HepG2 (cell line): ENCODE measurements around the gene NYNRIN. TPM values are rescaled to one million over a fixed set of nuclear protein-coding genes. Genes with fewer than 3 reads are reported as not detected.
A peak's percentile ranks its signal among the peaks of the same experiment; 100 is the strongest.

Experiments
- ATAC-seq: fragments of 200-7000 bp; cut with Tn5 transposase; 3 replicates; pipeline ENCODE4 v1.9.1; 2020; ENCODE audit warnings: mild to moderate bottlenecking, moderate library complexity
- BruUV-seq: library from RNA; stranded (reverse); fragments of 400-500 nt; replicated peaks from 2 replicates; lab custom pipeline; 2021; lab: Mats Ljungman, UMichigan
- CTCF ChIA-PET: fragments of 300-600 bp; formaldehyde crosslinking; extraction: SDS; loops from one replicate; lab custom pipeline; 2021; ENCODE audit warnings: low total read pairs, inconsistent platforms, low intra/inter-chr PET ratio; lab: Yijun Ruan, JAX
- POLR2A ChIA-PET: fragments of 350-600 bp; sonication (Branson Sonifier 250); formaldehyde crosslinking; loops from one replicate; lab custom pipeline; 2020; ENCODE audit warnings: antibody characterized with exemption, inconsistent platforms; lab: Yijun Ruan, JAX
- DNase-seq: peaks from one replicate; pipeline ENCODE4 v3.0.0-alpha.2; 2015; ENCODE audit warnings: low spot score
- FAIRE-seq: peaks from 3 replicates; lab custom pipeline; 2011; peaks lifted over from hg19 to GRCh38; lab: Jason Lieb, UNC
- H2AFZ ChIP-seq: one replicate; pipeline ENCODE4 v1.6.1; 2011; ENCODE audit warnings: low read length, inconsistent platforms
- H3K27ac ChIP-seq: fragments of 300-600 bp; 3 replicates; pipeline ENCODE4 v1.8.0; 2011; ENCODE audit warnings: mixed run types, mild to moderate bottlenecking, mixed read lengths, low read length, inconsistent platforms; ENCODE audit not compliant: insufficient read depth; ENCODE audit errors: extremely low read length
- H3K27me3 ChIP-seq, 2 experiments: fragments of 200-600 bp in 1 of 2; 2 replicates in 1 of 2; 3 replicates in 1 of 2; pipeline versions ENCODE4 v1.6.0 to v1.8.0; 2011; ENCODE audit warnings: low read length in 2 of 2, mild to moderate bottlenecking in 2 of 2, moderate library complexity in 2 of 2, inconsistent platforms in 1 of 2; ENCODE audit not compliant: insufficient read depth in 2 of 2, control insufficient read depth in 1 of 2
- H3K36me3 ChIP-seq, 2 experiments: fragments of 200-600 bp in 1 of 2; replicated peaks in 1 of 2; 2 replicates in 1 of 2; 3 replicates in 1 of 2; pipeline versions ENCODE4 v1.5.1 to v1.8.0; 2011; ENCODE audit warnings: low read length in 2 of 2, inconsistent platforms in 1 of 2; ENCODE audit not compliant: insufficient read depth in 2 of 2, control insufficient read depth in 1 of 2
- H3K4me1 ChIP-seq: 2 replicates; pipeline ENCODE4 v1.5.1; 2012; ENCODE audit warnings: low read length, inconsistent platforms; ENCODE audit not compliant: insufficient read depth
- H3K4me2 ChIP-seq: 2 replicates; pipeline ENCODE4 v1.6.0; 2011; ENCODE audit warnings: low read depth, low read length, inconsistent platforms
- H3K4me3 ChIP-seq, 3 experiments: fragments of 200-600 bp in 1 of 3; sonication (generic), shearing (Covaris generic) in 1 of 3; replicated peaks in 1 of 3; 2 replicates each; pipeline ENCODE4 v1.5.1; 2011 to 2016; ENCODE audit warnings: low read length in 3 of 3, inconsistent platforms in 2 of 3, low read depth in 2 of 3, mild to moderate bottlenecking in 2 of 3, control low read depth in 1 of 3, mixed read lengths in 1 of 3; ENCODE audit not compliant: insufficient read depth in 1 of 3
- H3K79me2 ChIP-seq: one replicate; pipeline ENCODE4 v1.6.1; 2011; ENCODE audit warnings: low read length, inconsistent platforms; ENCODE audit not compliant: insufficient read depth
- H3K9ac ChIP-seq: 2 replicates; pipeline ENCODE4 v1.6.0; 2011; ENCODE audit warnings: mild to moderate bottlenecking, low read depth, low read length, inconsistent platforms; ENCODE audit not compliant: insufficient read depth
- H3K9me3 ChIP-seq: 2 replicates; pipeline ENCODE4 v1.5.1; 2012; ENCODE audit warnings: mild to moderate bottlenecking, low read length
- H4K20me1 ChIP-seq: 2 replicates; pipeline ENCODE4 v1.6.0; 2011; ENCODE audit warnings: inconsistent platforms, mild to moderate bottlenecking, low read length, moderate library complexity; ENCODE audit not compliant: insufficient read depth
- DR1 ChIP-seq: sonication (generic); formaldehyde crosslinking; IDR thresholded peaks from 2 replicates; pipeline ENCODE4 v1.8.0; 2021; ENCODE audit warnings: mild to moderate bottlenecking, missing genetic modification reagents, inconsistent platforms
- GABPB1 ChIP-seq: IDR thresholded peaks from 2 replicates; pipeline ENCODE4 v1.6.1; 2016; ENCODE audit warnings: mild to moderate bottlenecking, missing genetic modification reagents, moderate library complexity, missing compliant biosample characterization
- HHEX ChIP-seq: IDR thresholded peaks from 2 replicates; pipeline ENCODE4 v1.6.1; 2016; ENCODE audit warnings: control low read depth
- KDM3A ChIP-seq: IDR thresholded peaks from 2 replicates; pipeline ENCODE4 v1.6.1; 2018; ENCODE audit warnings: low read depth, missing compliant biosample characterization
- MED1 ChIP-seq: sonication (generic); formaldehyde crosslinking; IDR thresholded peaks from 2 replicates; pipeline ENCODE4 v1.4.0; 2020; ENCODE audit warnings: missing genetic modification reagents
- MTA1 ChIP-seq: sonication (generic); formaldehyde crosslinking; IDR thresholded peaks from 2 replicates; pipeline ENCODE4 v1.4.0; 2020; ENCODE audit warnings: missing genetic modification reagents, mild to moderate bottlenecking, borderline replicate concordance
- ZFY ChIP-seq: sonication (generic); formaldehyde crosslinking; IDR thresholded peaks from 2 replicates; pipeline ENCODE4 v1.4.0; 2020; ENCODE audit warnings: missing genetic modification reagents
- ZNF263 ChIP-seq: sonication (generic); formaldehyde crosslinking; IDR thresholded peaks from 2 replicates; pipeline ENCODE4 v1.4.0; 2020; ENCODE audit warnings: missing genetic modification reagents
- ZNF274 ChIP-seq: sonication (generic); formaldehyde crosslinking; IDR thresholded peaks from 2 replicates; pipeline ENCODE4 v1.5.1; 2020; ENCODE audit warnings: mild to moderate bottlenecking, missing genetic modification reagents
- ZNF362 ChIP-seq: sonication (generic); formaldehyde crosslinking; IDR thresholded peaks from 2 replicates; pipeline ENCODE4 v1.4.0; 2020; ENCODE audit warnings: missing genetic modification reagents, mild to moderate bottlenecking, borderline replicate concordance
- ZNF562 ChIP-seq: sonication (generic); formaldehyde crosslinking; IDR thresholded peaks from 2 replicates; pipeline ENCODE4 v1.8.0; 2022; ENCODE audit warnings: missing genetic modification reagents, borderline replicate concordance
- ZNF589 ChIP-seq: sonication (generic); formaldehyde crosslinking; conservative IDR thresholded peaks from 2 replicates; pipeline ENCODE4 v1.8.0; 2022; ENCODE audit warnings: mild to moderate bottlenecking, moderate library complexity, missing genetic modification reagents
- ZNF615 ChIP-seq: sonication (generic); formaldehyde crosslinking; IDR thresholded peaks from 2 replicates; pipeline ENCODE4 v1.5.0; 2020; ENCODE audit warnings: mild to moderate bottlenecking, missing genetic modification reagents, borderline replicate concordance
- WGBS: methylation state at CpG from one replicate; pipeline ENCODE4 v1.1.6; 2017; ENCODE audit warnings: low lambda C conversion rate; 5-methylcytosine and 5-hydroxymethylcytosine counted together
- in situ Hi-C: cut with HindIII; loops from 2 replicates; pipeline ENCODE4 v1.10.0; 2017; ENCODE audit warnings: low pct_unique_long_range_greater_than_20kb; ENCODE audit not compliant: extremely low pct_ligation_motif_present
- intact Hi-C: fragments of 100-400 bp; cut with micrococcal nuclease; formaldehyde crosslinking; loops from one replicate; pipeline ENCODE4 v1.10.0; 2022; ENCODE audit not compliant: unreplicated experiment
- polyA plus RNA-seq, 8 experiments: library from polyadenylated mRNA; depleted of rRNA in 3 of 8; stranded (reverse) in 7 of 8; unstranded in 1 of 8; fragments of >200 nt; fragmentation: Illumina TruSeq in 4 of 8; extraction: Trizol in 4 of 8; gene quantifications; 2 replicates each; pipeline versions ENCODE4 v1.2.1 to v1.2.3, GENCODE V29; 2011 to 2016; ENCODE audit warnings: low read depth in 4 of 8, missing spikeins in 1 of 8, mixed read lengths in 1 of 8; ENCODE audit not compliant: insufficient read depth in 1 of 8
- total RNA-seq, 5 experiments: library from RNA; depleted of rRNA; stranded (reverse); fragments of >200 nt; fragmentation: Illumina TruSeq; extraction: Trizol; gene quantifications; 2 replicates each; pipeline ENCODE4 v1.2.3, GENCODE V29; 2016; ENCODE audit warnings: low read depth in 1 of 5
- TF ChIP-seq, protein P1 (sequence below), 2 experiments: sonication (generic) in 1 of 2; formaldehyde crosslinking in 1 of 2; IDR thresholded peaks; 2 replicates each; pipeline versions ENCODE4 v1.6.1 to v1.9.0; 2014 to 2022; ENCODE audit warnings: antibody characterized with exemption in 1 of 2, borderline replicate concordance in 1 of 2, inconsistent platforms in 1 of 2, low read depth in 1 of 2, missing genetic modification reagents in 1 of 2
- TF ChIP-seq, protein P2 (sequence below): IDR thresholded peaks from 2 replicates; pipeline ENCODE4 v1.6.1; 2018; ENCODE audit warnings: missing genetic modification reagents, mild to moderate bottlenecking, missing compliant biosample characterization

Gene NYNRIN
- total and polyA plus RNA-seq, 2 of the 13 experiments (the other 11 are each of a cell fraction or from before 2014, with no cell fraction given) = 0.63 to 1.1 TPM

DNA sequence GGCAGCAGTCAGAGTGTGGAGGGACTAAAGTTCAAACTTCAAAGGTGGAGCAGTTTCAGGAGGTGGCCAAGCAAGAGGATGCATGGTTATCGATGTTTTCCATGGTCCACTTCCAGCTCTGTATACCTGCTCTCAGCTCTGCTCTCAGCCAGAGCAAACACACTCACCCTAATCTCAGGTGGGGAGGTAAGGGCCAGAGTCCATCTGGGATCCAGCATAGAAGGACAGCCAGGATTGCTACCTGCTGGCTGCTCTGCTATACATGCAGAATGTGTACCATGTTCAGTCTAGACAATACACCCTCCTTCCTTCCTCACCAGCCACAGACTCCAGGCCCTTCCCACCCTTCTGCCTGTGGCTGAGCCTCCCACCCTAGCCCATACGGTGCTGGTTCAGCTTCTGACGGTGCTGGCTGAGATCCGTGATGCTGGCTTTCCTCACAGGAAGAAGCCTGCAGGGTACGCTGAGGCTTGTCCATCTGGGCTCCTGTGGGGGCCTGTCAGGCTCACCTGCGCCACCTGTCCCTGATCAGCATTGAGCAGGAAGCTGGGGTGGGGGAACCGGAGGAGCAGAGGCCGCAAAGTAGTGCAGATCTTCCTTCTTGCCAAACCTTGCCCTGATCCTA is 28.2 kb downstream of the NYNRIN start:
- ChIA-PET CTCF (interaction anchor here (2.0 kb wide), 1 partner anchor 61 kb away, joined by 9 read pairs; no protein-coding TSS in a partner anchor), POLR2A (interaction anchor here (0.6 to 9.1 kb wide), 17 partner anchors 8 to 1708 kb away, joined by 3 to 242 read pairs (median 5); partner anchors contain the start of genes CIDEB, NYNRIN, PSME1 and RABGGTA)
- H3K27me3 ChIP-seq = no peaks in the 10 kb centered on the region; a peak in 2 of 5 replicates
- H3K27ac ChIP-seq = peak overlapping the region; percentile 53
- peaks cover 87% of the 10 kb centered on the region for H3K4me1 ChIP-seq
- peak; percentile 81 for DNase-seq
- H3K36me3 ChIP-seq = peaks cover 0 to 2% of the 10 kb centered on the region in 2 experiments; a peak in 1 of 5 replicates
- 3% methylated on average over 8 of the region's 8 CpGs for WGBS
- H3K9me3 ChIP-seq = no peaks in the 10 kb centered on the region
- H4K20me1 ChIP-seq = peaks cover 10% of the 10 kb centered on the region
- peak overlapping the region; percentile 82 for H3K4me2 ChIP-seq
- H3K9ac ChIP-seq = peak overlapping the region; percentile 14; the same call in 1 of the 2 replicates
- peaks cover 6% of the 10 kb centered on the region for H3K79me2 ChIP-seq
- H2AFZ ChIP-seq = no peak overlapping the region
- in situ Hi-C loops = no loop called here
- FAIRE-seq = peak; percentile 84
- intact Hi-C loops = loop anchor here (1.0 to 2.0 kb wide), 2 partner anchors 15 to 16 kb away; partner anchors contain the start of gene SDR39U1
- no TSS peak for BruUV-seq
- peak overlapping the region; percentile 2 to 60 (median 31); a peak in 5 of 6 replicates for H3K4me3 ChIP-seq
- peak; percentile 38 for ATAC-seq
- no peak; the same call in 1 of the 2 replicates for TF ChIP-seq ZFY (CRISPR knock-in tag)
- TF ChIP-seq, protein P1, sequence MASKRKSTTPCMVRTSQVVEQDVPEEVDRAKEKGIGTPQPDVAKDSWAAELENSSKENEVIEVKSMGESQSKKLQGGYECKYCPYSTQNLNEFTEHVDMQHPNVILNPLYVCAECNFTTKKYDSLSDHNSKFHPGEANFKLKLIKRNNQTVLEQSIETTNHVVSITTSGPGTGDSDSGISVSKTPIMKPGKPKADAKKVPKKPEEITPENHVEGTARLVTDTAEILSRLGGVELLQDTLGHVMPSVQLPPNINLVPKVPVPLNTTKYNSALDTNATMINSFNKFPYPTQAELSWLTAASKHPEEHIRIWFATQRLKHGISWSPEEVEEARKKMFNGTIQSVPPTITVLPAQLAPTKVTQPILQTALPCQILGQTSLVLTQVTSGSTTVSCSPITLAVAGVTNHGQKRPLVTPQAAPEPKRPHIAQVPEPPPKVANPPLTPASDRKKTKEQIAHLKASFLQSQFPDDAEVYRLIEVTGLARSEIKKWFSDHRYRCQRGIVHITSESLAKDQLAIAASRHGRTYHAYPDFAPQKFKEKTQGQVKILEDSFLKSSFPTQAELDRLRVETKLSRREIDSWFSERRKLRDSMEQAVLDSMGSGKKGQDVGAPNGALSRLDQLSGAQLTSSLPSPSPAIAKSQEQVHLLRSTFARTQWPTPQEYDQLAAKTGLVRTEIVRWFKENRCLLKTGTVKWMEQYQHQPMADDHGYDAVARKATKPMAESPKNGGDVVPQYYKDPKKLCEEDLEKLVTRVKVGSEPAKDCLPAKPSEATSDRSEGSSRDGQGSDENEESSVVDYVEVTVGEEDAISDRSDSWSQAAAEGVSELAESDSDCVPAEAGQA (IDR thresholded peaks at IDR 0.05; ENCODE audit: low read depth) = no peak
- TF ChIP-seq, protein P1 (CRISPR knock-in tag; IDR thresholded peaks at IDR 0.05; ENCODE audit: borderline replicate concordance) = no peak
- TF ChIP-seq, protein P2, sequence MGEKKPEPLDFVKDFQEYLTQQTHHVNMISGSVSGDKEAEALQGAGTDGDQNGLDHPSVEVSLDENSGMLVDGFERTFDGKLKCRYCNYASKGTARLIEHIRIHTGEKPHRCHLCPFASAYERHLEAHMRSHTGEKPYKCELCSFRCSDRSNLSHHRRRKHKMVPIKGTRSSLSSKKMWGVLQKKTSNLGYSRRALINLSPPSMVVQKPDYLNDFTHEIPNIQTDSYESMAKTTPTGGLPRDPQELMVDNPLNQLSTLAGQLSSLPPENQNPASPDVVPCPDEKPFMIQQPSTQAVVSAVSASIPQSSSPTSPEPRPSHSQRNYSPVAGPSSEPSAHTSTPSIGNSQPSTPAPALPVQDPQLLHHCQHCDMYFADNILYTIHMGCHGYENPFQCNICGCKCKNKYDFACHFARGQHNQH (CRISPR knock-in tag) = peak; percentile 86; the same call in 1 of the 2 replicates
- peak; percentile 38; the same call in 1 of the 2 replicates for TF ChIP-seq MED1 (CRISPR knock-in tag)
- peak; percentile 79; the same call in 1 of the 2 replicates for TF ChIP-seq ZNF263 (CRISPR knock-in tag)
- no peak; the same call in 1 of the 2 replicates for TF ChIP-seq DR1
- peak; percentile 33; the same call in 1 of the 2 replicates for TF ChIP-seq HHEX
- no peak for TF ChIP-seq ZNF562
- TF ChIP-seq GABPB1 (CRISPR knock-in tag) = peak; percentile 65
- TF ChIP-seq ZNF589 (CRISPR knock-in tag) = no peak
- no peak; the same call in 1 of the 2 replicates for TF ChIP-seq ZNF274 (CRISPR knock-in tag)
- TF ChIP-seq KDM3A (CRISPR knock-in tag) = peak; percentile 82; the same call in 1 of the 2 replicates
- peak; percentile 99 for TF ChIP-seq MTA1
- TF ChIP-seq ZNF615 (CRISPR knock-in tag) = no peak
- peak; percentile 40; the same call in 1 of the 2 replicates for TF ChIP-seq ZNF362 (CRISPR knock-in tag)
